ENCODE measurements around the gene PRR20G.
"Not testable (repeated sequence)": the region's sequence is repeated elsewhere in the genome, so short reads cannot be mapped to it uniquely, and the experiment has no call there.

PRR20G gene

DNA sequence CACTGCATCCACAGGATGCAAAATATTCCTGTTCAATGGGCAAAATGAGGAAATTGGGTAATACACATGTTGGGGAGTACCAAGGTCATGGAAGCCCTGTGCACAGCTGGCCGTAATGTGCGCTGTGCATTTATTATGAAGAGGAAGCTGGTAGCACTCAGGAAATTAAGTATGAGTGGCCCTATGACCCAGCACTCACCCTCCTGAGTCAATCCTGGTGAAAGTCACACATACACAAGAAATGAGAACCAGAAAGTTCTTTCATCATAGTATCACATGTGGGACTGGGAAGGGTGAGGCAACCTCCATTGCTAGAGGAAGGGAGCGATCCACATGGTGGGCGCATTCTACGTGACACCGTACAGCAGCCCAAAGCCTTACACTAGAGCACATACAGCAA, 11.4 kb upstream of the PRR20G start:
- DNase-seq (ENCODE audit: low spot score), result no peak

DNA sequence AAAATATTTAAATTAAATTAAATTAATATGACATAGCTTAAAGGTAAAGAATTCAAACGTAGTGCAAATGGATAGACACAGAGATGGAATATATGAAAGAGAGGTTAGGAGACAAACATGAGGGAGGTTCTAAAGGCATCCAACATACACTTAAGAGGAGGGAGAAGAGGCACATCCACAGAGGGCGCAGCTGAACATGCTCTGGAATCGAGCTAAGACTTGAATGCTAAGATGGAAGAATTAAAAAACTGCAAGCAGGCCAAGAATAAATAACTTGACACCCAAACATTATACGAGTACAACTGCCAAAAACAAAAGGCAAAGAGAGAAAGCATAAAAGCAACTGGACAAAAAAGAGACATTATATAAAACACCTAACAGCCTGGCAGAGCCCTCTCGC, 9.1 kb upstream of the PRR20G start:
- DNase-seq (ENCODE audit: low spot score), result no peak

DNA sequence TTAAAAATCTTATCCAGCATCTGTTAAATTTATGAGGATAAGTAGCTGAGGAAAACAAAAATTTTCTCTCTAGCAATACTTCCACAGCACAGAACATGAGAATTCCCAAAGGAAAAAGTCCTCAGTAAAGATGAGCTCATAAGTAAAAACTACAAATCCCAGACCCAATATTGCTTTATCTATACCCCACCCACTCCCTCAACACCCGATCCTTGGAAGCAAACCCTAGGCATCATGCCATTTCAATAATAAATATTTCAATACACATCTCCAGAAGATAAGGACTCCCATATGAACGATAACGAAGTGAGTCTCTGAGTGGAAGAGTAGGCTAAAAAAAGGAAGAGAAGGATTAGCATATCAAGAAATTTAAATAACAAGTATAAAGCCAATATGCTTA, 8.3 kb upstream of the PRR20G start:
- DNase-seq (ENCODE audit: low spot score), result no peak

DNA sequence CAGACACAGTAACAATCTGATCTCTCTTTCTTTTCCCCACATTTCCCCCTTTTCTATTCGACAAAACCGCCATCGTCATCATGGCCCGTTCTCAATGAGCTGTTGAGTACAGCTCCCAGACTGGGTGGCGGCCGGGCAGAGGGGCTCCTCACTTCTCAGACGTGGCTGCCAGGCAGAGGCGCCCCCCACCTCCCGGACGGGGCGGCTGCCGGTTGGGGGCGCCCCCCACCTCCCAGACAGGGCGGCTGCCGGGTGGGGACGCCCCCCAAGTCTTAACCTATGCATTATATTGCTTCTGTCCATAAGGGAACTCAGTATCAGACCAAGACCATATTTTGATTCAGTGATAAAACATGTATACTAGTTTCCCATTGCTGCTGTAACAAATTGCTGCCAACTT, 5.8 kb upstream of the PRR20G start:
- not testable (repeated sequence) for DNase-seq (ENCODE audit: low spot score)

DNA sequence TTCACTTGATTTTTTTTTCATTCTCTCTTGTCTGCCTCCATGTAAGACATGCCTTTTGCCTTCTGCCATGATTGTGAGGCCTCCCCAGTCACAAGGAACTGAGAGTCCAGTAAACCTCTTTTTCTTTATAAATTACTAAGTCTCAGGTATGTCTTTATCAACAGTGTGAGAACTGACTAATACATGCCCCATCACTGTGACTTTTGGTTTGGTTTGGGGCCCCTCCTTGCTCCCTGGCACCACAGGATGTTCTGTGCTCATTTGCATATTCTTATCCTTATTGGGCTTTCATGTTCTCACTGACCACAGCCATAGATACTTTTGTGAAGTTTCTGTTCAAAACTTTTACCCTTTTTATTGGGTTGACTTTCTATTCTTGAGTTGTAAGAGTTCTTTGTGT, 3.8 kb upstream of the PRR20G start:
- DNase-seq (ENCODE audit: low spot score), result no peak

DNA sequence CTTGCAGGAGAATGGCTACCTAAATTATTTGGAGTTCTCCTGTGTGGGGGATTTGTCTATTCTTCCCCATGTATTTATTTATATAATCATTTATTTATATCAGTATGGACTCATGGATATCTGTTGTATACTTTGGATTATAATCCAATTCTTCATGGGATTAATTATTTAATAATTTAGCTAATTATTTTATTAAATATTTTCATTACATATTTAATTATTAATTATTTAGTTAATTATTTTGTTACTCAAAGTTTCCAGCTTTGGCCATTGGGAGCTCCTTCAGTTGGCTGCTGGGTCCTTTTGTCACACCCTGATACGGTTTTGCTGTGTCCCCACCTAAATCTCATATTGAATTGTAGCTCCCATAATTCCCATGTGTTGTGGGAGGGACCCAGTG, 3.3 kb upstream of the PRR20G start:
- no peak for DNase-seq (ENCODE audit: low spot score)

DNA sequence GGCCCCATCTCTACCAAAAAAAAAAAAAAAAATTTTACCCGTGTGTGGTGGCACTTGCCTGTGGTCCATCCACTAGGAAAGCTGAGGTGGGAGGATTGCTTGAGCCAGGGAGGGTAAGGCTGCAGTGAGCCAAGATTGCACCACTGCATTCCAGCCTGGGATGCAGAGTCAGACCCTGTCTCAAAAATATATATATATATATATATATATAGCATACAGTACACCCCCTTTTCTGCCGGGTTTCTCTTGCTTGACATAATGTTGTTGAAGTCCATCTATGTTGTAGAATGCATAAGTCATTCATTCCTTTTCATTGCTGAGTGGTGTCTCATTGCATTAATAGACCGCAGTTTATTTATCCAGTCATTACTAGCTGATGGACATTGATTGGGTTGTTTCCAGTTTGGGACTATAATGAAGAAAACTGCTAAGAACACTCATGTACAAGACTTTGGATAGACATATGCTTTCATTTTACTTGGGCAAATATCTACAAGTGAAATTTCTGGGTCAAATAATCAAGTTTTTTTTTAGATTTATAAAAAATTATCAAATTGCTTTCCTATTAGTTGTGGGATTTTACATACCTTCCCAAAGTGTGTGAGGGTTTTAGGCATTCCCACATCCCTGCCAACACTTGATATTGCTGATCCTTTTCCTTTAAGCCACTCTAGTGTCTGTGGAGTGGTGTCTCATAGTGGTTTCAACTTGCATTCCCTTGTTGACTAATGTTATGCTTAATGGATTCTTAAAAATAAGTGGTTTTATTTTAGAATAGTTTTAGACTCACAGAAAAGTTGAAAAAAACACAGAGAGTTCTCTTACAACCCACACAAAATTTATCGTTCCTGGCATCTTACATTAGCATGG, 2.1 kb upstream of the PRR20G start:
- DNase-seq (ENCODE audit: low spot score), result no peak

DNA sequence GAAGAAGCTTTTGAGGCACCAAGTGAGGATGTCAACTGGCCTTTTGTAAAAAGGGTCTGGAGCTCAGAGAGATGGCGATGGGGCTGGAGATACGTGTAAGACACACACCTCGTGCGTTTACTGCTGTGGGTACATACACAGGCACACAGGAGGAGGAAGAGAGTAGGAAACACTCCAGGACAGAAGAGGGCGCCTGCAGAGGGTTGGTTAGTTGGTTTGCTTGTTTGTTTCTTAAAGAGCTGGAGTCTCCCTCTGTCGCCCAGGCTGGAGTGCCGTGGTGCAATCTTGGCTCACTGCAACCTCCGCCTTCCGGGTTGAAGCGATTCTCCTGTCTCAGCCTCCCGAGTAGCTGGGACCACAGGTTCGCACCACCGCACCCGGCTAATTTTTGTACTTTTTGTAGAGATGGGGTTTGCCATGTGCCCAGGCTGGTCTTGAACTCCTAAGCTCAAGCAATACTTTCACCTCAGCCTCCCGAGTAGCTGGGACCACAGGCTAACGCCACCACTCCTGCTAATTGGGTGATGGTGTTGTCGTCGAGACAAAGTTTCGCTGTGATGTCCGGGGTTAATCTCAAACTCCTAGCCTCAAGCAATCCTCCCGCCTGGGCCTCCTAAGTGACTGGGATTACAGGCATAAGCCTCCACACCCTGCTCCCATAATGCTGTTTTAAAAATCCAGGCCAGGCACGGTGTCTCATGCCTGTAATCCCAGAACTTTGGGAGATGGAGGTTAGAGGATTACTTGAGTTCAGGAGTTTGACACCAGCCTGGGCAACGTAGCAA, 1.3 kb upstream of the PRR20G start:
- DNase-seq (ENCODE audit: low spot score), result peak; percentile 39

DNA sequence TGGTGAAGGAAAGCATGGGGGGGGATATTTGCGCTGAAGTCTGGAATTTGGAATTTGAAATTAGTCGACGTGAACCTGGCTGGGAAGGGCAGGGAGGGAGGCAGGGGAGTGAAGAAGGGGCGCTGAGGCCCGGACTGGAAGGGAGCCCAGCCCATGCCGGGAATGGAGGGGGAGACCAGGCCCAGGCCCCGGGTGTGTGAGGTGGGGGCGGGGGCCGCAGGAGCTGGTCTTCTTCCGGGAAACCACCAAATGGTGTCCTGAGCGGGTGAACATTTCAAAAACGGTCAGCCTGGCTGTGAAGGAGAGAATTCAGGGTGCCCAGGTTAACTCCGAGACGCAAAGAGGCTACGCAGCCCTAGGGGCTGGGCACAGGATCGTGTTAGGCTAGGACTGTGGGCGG, 497 bp upstream of the PRR20G start:
- DNase-seq (ENCODE audit: low spot score), result no peak

DNA sequence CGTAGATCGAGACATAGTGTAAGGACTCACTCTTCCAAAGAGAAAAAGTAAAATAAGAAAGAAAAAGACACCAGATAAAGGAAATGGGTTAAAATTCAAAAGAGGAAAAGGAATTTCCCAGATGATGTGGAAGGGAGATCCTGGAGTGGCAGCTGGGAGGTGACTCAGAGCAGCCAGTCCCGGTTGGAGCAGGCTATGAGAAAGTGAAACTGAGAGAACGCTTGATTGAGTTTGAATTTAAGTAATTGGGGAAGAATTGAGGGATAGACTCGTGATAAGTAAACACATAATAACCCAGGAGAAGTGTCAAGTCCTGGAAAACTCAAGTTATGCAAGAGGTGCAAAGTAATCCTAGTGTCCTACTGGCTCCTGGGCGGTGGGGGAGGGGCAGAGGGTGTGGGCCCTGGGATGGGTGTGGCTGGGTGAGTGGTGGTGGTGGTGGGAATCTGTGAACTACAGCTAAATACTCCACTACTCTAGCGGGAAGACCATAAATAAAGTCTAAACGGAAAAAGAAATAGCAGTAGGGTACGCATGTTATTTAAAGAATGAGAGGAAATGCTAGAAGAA, 1.2 kb downstream of the PRR20G start:
- DNase-seq (ENCODE audit: low spot score), result no peak

DNA sequence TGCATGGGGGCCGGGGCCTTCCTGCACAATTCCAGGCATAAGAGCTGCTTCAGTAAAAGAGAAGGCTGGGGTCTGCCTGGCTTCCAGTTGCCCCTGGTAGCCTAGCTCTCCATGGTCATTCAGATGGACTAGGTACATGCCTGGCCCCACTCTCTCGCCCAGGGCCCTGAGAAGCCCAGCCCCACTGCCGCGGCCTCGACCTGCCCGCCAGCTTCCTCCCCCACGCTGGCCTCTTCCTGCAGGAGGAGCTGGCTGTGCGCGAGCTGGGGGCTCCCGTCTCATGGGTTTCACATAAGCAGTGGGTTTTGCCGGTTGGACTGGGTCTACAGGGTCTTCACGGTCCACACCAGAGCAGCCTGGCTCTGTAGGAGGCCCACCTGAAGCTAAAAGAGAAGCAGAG, 3.6 kb downstream of the PRR20G start:
- no peak for DNase-seq (ENCODE audit: low spot score)

DNA sequence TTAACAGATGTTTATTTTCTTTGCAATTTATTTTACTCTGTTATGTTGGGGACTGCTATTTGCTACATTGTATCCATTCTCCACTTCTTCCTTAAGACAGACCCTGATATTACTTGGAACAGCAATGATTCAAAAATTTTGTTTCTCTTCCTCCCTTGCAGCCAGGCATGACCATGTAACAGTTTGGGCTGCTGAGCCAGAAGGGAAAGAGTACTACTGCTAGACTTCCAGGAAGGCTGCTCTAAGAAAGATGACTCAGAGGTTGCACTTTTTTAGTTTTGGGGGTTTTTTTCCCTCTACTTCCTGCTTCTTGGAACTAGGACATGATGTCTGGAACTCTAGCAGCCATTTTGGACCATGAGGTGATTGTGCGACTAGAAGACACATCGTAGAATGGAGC, 10.3 kb downstream of the PRR20G start:
- DNase-seq (ENCODE audit: low spot score), result no peak

DNA sequence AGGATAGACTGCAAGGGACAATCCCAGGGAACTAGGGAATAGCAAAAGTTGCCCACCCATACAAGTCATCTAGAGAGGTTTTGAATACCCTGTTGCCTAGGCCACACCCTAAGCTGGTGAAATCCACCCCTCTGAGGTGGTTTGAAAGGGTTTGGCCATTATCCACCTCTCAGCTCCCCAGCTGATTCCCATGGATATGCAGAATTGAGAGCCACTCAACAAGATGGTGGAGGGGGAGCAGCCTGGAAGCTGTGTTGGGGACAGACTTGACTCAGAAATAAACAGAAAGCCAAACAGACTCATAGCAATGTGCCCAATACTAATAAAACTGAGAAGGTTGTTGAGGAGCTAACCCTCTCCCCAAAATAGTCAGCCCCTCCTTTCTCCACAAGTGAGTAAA, 10.9 kb downstream of the PRR20G start:
- DNase-seq (ENCODE audit: low spot score), result no peak

DNA sequence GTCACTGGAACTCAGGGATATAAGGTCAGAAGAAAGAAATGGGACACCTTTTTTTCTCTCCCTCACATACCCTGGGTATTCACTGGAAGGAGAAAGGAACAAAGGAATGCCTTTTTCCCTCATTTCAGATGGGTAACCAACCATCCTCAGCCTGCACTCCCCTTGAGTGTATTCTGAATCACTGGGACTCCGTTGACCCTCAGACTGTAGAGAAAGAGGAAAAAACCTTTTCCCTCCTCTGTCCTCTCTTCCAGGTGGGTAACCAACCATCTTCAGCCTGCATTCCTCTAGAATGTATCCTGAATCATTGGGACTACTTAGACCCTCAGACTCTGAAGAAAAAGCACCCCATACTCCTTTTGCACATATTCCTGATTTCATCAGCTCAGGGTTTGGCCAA, 11.4 kb downstream of the PRR20G start:
- no peak for DNase-seq (ENCODE audit: low spot score)

DNA sequence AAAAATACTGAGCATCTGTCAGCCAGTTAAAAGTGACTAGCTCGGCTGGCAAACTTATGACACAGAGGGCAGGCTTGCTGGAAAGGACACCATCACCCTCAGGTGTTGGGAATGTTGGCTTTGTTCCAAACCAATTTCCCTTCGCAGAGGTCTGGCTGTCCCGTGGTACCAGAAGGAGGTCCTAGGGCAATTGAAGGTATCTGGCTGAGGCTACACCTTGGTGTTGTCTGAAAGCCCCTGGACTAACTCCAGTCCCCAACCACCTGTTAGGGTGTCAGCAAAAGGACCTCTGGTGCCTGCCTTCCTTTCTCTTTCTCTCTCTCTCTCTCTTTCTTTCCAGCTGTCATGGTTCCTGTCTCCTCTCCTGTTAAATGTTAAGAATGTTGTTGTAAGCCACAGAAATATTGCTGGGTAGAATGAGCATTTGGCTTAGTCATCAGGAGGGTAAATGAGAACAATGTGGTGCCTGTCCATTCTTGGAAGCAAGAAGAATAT, 12.5 kb downstream of the PRR20G start:
- no peak for DNase-seq (ENCODE audit: low spot score)

DNA sequence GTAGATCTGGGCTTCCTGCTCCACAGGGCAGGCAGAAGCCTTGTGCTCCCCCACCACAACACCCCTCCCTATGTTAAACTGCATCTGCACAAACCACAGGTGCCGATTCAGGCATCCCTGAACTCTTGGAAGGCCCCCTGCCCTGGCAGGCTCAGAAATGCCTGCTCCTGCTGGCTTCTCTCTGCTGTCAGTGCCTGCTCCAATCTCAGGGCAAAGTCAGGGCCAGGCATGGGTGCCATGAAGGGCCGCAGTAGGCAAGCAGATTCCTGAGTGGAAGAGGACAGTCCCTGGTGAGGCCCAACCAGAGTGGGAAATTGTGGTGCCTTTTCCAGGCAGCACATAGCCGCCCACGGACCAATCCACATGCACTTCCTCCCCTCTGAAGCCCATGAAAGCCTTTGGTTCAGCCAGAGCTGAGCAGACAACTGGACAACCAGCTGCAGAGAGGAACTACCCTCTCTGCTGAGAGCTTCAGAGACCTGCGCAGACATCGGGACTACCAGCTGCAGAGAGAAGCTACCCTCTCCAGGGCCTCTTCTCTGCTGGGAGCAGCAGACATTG, 13.6 kb downstream of the PRR20G start:
- DNase-seq (ENCODE audit: low spot score), result no peak

DNA sequence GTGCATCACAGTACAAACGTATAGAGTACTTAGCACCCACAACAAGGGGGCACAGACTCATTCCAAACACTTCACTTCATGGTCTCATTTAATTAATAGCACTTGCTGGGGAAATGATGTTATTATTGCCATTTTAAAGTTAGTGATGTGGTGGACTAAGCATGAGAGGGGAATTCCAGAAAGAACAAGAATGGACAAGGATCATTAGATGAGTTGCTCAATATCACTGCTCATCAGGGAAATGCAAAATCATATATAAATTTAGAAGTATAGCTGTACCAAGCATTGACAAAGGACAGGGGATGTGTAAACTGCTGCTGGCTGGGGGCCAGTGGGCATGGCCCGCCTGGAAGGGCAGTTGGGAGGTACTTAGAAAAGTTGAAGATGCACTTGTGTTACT, 14.6 kb downstream of the PRR20G start:
- no peak for DNase-seq (ENCODE audit: low spot score)

DNA sequence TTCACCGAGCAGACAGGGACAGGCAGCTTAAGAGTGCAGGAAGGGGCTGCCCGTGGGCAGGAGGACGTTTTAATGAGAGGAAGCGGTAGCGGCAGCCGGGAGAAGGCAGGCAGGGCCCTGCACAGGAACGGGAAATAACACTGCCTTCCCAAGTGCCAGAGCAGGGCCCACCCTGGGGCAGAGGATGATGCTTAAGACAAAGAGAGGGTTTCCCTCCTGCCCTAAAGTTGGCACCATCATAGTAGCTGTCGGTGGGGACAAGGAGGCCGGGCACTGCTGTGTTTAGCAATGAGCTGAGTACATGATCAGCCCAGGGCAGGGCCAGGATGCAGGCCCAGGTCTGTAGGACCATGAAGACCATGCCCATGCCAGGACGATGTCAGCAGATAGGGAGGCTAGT, 21.7 kb downstream of the PRR20G start:
- DNase-seq (ENCODE audit: low spot score), result no peak

DNA sequence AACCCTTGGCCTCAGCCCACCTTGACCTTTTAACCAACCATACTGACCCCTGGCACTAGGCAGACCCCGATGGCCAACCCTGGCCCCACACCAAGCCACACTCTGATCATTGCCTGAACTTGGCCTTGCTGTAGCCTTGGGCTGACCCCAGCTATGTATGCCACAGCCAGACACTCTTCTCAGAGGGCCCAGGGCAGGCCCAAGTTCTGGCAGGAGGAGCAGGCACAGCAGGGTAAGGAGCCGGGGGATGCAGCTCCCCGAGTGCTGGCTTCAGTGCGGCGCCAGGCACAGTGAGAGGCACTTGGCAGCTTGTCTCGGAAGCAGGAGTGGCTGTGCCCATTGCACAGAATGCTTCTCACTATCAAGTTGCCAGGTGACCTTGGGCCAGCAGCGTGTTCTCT, 22.3 kb downstream of the PRR20G start:
- DNase-seq (ENCODE audit: low spot score), result no peak

DNA sequence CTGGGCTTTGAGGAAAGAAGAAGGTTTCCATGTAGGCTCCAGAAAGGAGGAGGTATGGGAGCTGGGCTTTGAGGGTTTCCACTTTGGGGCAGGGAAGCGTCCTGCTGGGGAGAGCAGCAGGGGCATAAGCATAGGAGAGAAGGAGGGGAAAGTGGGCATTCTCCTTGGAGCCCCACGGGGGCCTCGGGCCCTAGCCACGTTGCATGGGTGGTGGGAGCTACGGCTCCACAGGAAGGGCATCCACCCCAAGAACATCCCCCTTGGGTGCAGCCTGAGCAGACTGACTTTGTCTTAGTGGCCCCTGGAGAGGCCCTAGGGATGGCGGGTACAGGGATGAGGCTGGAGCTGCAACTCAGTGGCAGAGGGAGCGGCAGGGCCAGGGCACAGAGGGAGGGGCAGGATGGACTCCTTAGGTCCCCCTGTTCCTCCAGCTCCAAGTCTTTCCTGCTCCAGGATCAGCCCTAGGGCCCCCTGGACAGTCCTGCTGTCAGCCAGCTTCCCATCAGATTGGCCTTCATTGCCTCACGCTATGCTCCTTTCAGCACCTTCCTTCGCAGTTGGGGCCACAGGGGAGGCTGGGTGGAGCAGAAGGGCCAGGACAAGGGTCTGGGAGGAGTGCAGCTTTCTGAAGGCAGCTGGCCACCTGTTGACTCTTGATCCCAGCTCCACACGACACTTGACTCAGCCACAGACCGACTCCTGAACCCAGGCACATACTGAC, 22.9 kb downstream of the PRR20G start:
- DNase-seq (ENCODE audit: low spot score), result no peak

DNA sequence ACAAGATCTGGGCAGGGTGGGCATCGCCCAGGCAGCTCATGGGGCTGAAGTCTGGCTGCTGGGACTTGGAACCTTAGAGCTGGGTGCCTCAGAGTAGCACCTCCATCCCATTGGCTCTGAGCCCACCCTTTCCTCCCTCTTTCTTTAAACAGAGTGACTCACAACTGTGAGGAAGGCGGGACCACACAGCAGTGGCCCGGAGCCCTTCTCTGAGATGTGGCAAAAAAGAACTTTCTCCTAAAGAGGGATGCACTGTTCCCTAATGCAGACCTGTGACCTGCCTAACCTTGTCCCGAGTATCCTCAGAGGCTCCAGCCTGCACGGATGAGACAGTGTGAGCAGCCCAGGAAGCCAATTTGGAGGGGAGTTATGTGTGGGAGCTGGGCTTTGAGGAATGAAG, 23.6 kb downstream of the PRR20G start:
- no peak for DNase-seq (ENCODE audit: low spot score)

Measured in SK-N-DZ (cell line).